K562 (cell line): ENCODE measurements around the gene MATK. TPM values are rescaled to one million over a fixed set of nuclear protein-coding genes. Genes with fewer than 3 reads are reported as not detected.

Source experiments
- ATAC-seq: fragments of 200-7000 bp; cut with Tn5 transposase; 3 replicates; pipeline ENCODE4 v1.9.1; 2020; ENCODE audit warnings: moderate library complexity
- BruUV-seq: library from RNA; stranded (reverse); fragments of 400-500 nt; replicated peaks from 2 replicates; lab custom pipeline; 2021; lab: Mats Ljungman, UMichigan
- CTCF ChIA-PET: fragments of 300-600 bp; formaldehyde crosslinking; extraction: SDS; loops from one replicate; lab custom pipeline; 2021; ENCODE audit warnings: low intra/inter-chr PET ratio; lab: Yijun Ruan, JAX
- POLR2A ChIA-PET: fragments of 300-600, 350-650 bp; sonication (Branson Sonifier 250); formaldehyde crosslinking; extraction: SDS; loops from one replicate; lab custom pipeline; 2021; ENCODE audit warnings: antibody characterized with exemption, inconsistent platforms; lab: Yijun Ruan, JAX
- DNase-seq, 4 experiments: peaks; one replicate each; pipeline versions ENCODE4 v3.0.0 to v3.0.0-alpha.2; 2011 to 2018; ENCODE audit warnings: low spot score in 3 of 4, mixed read lengths in 3 of 4; ENCODE audit errors: extremely low read depth in 1 of 4
- FAIRE-seq: peaks from 2 replicates; lab custom pipeline; 2011; peaks lifted over from hg19 to GRCh38; lab: Jason Lieb, UNC
- H2AFZ ChIP-seq: 2 replicates; pipeline ENCODE4 v1.6.0; 2011; ENCODE audit warnings: low read depth, low read length, control low read depth, inconsistent platforms
- H3K27ac ChIP-seq: fragments of 200-600 bp; 3 replicates; pipeline ENCODE4 v1.8.0; 2011; ENCODE audit warnings: low read depth, mild to moderate bottlenecking, control low read depth, inconsistent platforms, low read length, moderate library complexity, mixed read lengths; ENCODE audit errors: extremely low read depth
- H3K27me3 ChIP-seq, 2 experiments: fragments of 300-600 bp in 1 of 2; 2 replicates in 1 of 2; 3 replicates in 1 of 2; pipeline versions ENCODE4 v1.6.0 to v1.8.0; 2011; ENCODE audit warnings: inconsistent platforms in 2 of 2, low read length in 2 of 2, mild to moderate bottlenecking in 1 of 2, mixed read lengths in 1 of 2, moderate library complexity in 1 of 2; ENCODE audit not compliant: control insufficient read depth in 2 of 2, insufficient read depth in 2 of 2
- H3K36me3 ChIP-seq: fragments of 300-600 bp; 3 replicates; pipeline ENCODE4 v1.8.0; 2011; ENCODE audit warnings: mild to moderate bottlenecking, low read length, inconsistent platforms; ENCODE audit not compliant: control insufficient read depth, insufficient read depth
- H3K4me1 ChIP-seq, 2 experiments: fragments of 200-600 bp in 1 of 2; replicated peaks in 1 of 2; 2 replicates in 1 of 2; 3 replicates in 1 of 2; pipeline versions ENCODE4 v1.5.1 to v1.8.0; 2011; ENCODE audit warnings: inconsistent platforms in 2 of 2, low read length in 2 of 2, mild to moderate bottlenecking in 1 of 2, mixed read lengths in 1 of 2, moderate library complexity in 1 of 2; ENCODE audit not compliant: control insufficient read depth in 2 of 2, insufficient read depth in 2 of 2
- H3K4me2 ChIP-seq: 2 replicates; pipeline ENCODE4 v1.6.1; 2011; ENCODE audit warnings: low read length, control low read depth, inconsistent platforms, mixed read lengths; ENCODE audit not compliant: insufficient read depth
- H3K4me3 ChIP-seq: fragments of 200-600 bp; sonication (generic), shearing (Covaris generic); 2 replicates; pipeline ENCODE4 v1.5.1; 2016; ENCODE audit warnings: control low read depth, inconsistent platforms
- H3K79me2 ChIP-seq: fragments of 200-600 bp; 3 replicates; pipeline ENCODE4 v1.8.0; 2011; ENCODE audit warnings: low read length, inconsistent platforms; ENCODE audit not compliant: control insufficient read depth, insufficient read depth
- H3K9ac ChIP-seq, 2 experiments: 2 replicates each; pipeline versions ENCODE4 v1.6.0 to v1.6.1; 2011; ENCODE audit warnings: low read depth in 2 of 2, low read length in 2 of 2, control low read depth in 1 of 2, inconsistent platforms in 1 of 2, mild to moderate bottlenecking in 1 of 2, mixed read lengths in 1 of 2; ENCODE audit not compliant: insufficient read depth in 1 of 2
- H3K9me1 ChIP-seq: one replicate; pipeline ENCODE4 v1.6.0; 2011; ENCODE audit warnings: inconsistent platforms, mild to moderate bottlenecking, low read length, moderate library complexity; ENCODE audit not compliant: control insufficient read depth, insufficient read depth
- H3K9me3 ChIP-seq: replicated peaks from 2 replicates; pipeline ENCODE4 v1.5.1; 2011; ENCODE audit warnings: low read depth, low read length, inconsistent platforms; ENCODE audit not compliant: control insufficient read depth, insufficient read depth
- H4K20me1 ChIP-seq: replicated peaks from 2 replicates; pipeline ENCODE4 v1.6.1; 2011; ENCODE audit warnings: low read length, inconsistent platforms, mixed read lengths; ENCODE audit not compliant: control insufficient read depth, insufficient read depth
- DDX20 ChIP-seq: fragments of 450-650 bp; IDR thresholded peaks from 2 replicates; pipeline ENCODE4 v1.6.1; 2016; ENCODE audit warnings: missing genetic modification characterization, low read depth, mild to moderate bottlenecking, missing compliant biosample characterization, moderate library complexity
- E2F3 ChIP-seq: fragments of 250-450 bp; sonication (Bioruptor Pico); IDR thresholded peaks from 2 replicates; pipeline ENCODE4 v1.4.0; 2020; ENCODE audit warnings: mild to moderate bottlenecking
- EGR1 ChIP-seq: fragments of 450-650 bp; conservative IDR thresholded peaks from 2 replicates; pipeline ENCODE4 v1.6.1; 2017; ENCODE audit warnings: mild to moderate bottlenecking
- KAT2B ChIP-seq: IDR thresholded peaks from one replicate; pipeline ENCODE4 v1.6.1; 2012; ENCODE audit warnings: low read depth, mild to moderate bottlenecking, control low read depth, inconsistent platforms, low read length, moderate library complexity
- KAT7 ChIP-seq: sonication (generic); formaldehyde crosslinking; IDR thresholded peaks from 2 replicates; pipeline ENCODE4 v1.8.0; 2022; ENCODE audit warnings: missing genetic modification reagents, mild to moderate bottlenecking, borderline replicate concordance
- MEIS2 ChIP-seq: fragments of 450-650 bp; IDR thresholded peaks from 2 replicates; pipeline ENCODE4 v1.6.1; 2014; ENCODE audit warnings: mild to moderate bottlenecking; ENCODE audit not compliant: partially characterized antibody
- XRCC3 ChIP-seq: fragments of 450-650 bp; IDR thresholded peaks from 2 replicates; pipeline ENCODE4 v1.6.1; 2017; ENCODE audit warnings: mild to moderate bottlenecking, moderate library complexity
- ZBTB7A ChIP-seq: IDR thresholded peaks from 2 replicates; pipeline ENCODE4 v1.6.1; 2011; ENCODE audit warnings: low read depth, mild to moderate bottlenecking, low read length, moderate library complexity, borderline replicate concordance; ENCODE audit not compliant: control insufficient read depth
- ZEB2 ChIP-seq: fragments of 450-650 bp; IDR thresholded peaks from 2 replicates; pipeline ENCODE4 v1.6.1; 2016
- ZNF507 ChIP-seq: conservative IDR thresholded peaks from 2 replicates; pipeline ENCODE4 v1.6.1; 2017; ENCODE audit warnings: missing genetic modification characterization, missing compliant biosample characterization
- WGBS: fragments of 100-300 bp; shearing (Covaris generic); methylation state at CpG from one replicate; pipeline ENCODE4 v1.1.6; 2016; ENCODE audit warnings: low coverage, mixed read lengths; ENCODE audit not compliant: insufficient coverage; ENCODE audit errors: missing lambda C conversion rate; 5-methylcytosine and 5-hydroxymethylcytosine counted together
- in situ Hi-C: fragments of 300-500 bp; cut with MboI; formaldehyde crosslinking; loops from 4 replicates; pipeline ENCODE4 v1.15.0; 2018; ENCODE audit warnings: inconsistent platforms, mixed read lengths
- intact Hi-C: fragments of 100-400 bp; cut with micrococcal nuclease; formaldehyde crosslinking; loops from 2 replicates; pipeline ENCODE4 v1.14.2; 2022
- polyA plus RNA-seq, 8 experiments: library from polyadenylated mRNA; depleted of rRNA in 4 of 8; stranded (reverse) in 5 of 8; unstranded in 3 of 8; fragments of >200 nt; fragmentation: Nextera tagmentation in 2 of 8; fragmentation: Illumina TruSeq in 1 of 8; extraction: Ambion mirVana in 2 of 8; extraction: Trizol in 1 of 8; gene quantifications; 2 replicates each; pipeline versions ENCODE4 v1.2.1 to v1.2.3, GENCODE V29; 2011 to 2014; ENCODE audit warnings: inconsistent platforms in 1 of 8, missing spikeins in 1 of 8
- total RNA-seq, 7 experiments: library from RNA; depleted of rRNA in 6 of 7; stranded (reverse); fragments of >200 nt in 6 of 7; fragmentation: Illumina TruSeq in 2 of 7; extraction: Trizol in 2 of 7; gene quantifications; 2 replicates each; pipeline versions ENCODE4 v1.2.1 to v1.2.3, GENCODE V29; 2011 to 2021; ENCODE audit warnings: low replicate concordance in 1 of 7
- TF ChIP-seq, protein P1 (sequence below): fragments of 450-650 bp; IDR thresholded peaks from 2 replicates; pipeline ENCODE4 v1.6.1; 2016
- TF ChIP-seq, protein P2 (sequence below): fragments of 200-800 bp; sonication (Bioruptor generic); IDR thresholded peaks from 2 replicates; pipeline ENCODE4 v1.6.1; 2017; ENCODE audit warnings: missing genetic modification characterization, missing compliant biosample characterization
- TF ChIP-seq, protein P3 (sequence below), 3 experiments: fragments of 200-800 bp in 1 of 3; sonication (Bioruptor generic) in 1 of 3; sonication (generic) in 1 of 3; formaldehyde crosslinking in 1 of 3; IDR thresholded peaks; 2 replicates each; pipeline versions ENCODE4 v1.6.1 to v1.8.0; 2016 to 2022; ENCODE audit warnings: mild to moderate bottlenecking in 2 of 3, missing compliant biosample characterization in 2 of 3, missing genetic modification characterization in 2 of 3, missing genetic modification reagents in 1 of 3

Gene MATK
- total and polyA plus RNA-seq, 9 of the 15 experiments (the other 6 are each of a cell fraction or from before 2014, with no cell fraction given) = 0.08 to 41.5 (median 21.4) TPM

DNA sequence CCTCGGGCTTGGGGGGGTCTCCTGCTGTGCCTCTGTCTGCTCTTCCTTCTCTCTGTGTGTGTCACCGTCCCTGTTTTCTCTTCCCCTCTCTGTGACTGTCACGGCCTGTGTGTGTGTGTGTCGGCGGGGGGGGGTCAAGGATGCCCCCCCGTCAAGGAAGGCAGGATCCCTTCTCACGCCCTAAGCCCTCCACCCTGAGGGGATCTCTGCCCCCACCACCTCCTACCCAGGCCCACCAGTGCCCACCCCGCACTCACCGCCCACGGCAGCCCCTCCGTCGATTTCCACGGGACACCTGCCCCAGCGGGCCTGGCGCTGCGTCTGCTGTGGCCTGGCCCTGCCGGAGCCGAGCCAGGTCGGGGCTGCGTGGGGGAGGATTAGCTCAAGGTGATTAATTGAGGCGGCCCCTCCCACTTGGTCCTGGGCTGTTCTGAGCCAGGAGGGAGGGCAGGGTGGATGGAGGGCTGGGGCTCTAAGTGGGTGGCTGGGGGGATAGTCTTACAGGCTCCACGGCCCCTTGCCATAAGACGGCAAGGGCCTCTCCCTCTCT lies 14.2 kb downstream of the MATK start, which contains the start of gene RAX2:
RAX2 (minus strand) TSS at position 323 of the 550 bp plus-strand sequence. CDS start 486 bp downstream, outside the sequence.
- Histone ChIP-seq H3K4me2 (no peak within 1 kb of the TSS), H3K9ac (peak within 1 kb of the TSS in 1 of 2 experiments; percentile 71; a peak in 1 of 4 replicates), H3K4me1 (peaks cover 0 to 58% of the 10 kb centered on the region in 2 experiments; a peak in 3 of 5 replicates), H3K79me2 (no peaks in the 10 kb centered on the region), H2AFZ (no peak within 1 kb of the TSS), H3K9me1 (no peaks in the 10 kb centered on the region), H3K27me3 (no peaks in the 10 kb centered on the region), H3K4me3 (no peak within 1 kb of the TSS), H4K20me1 (no peaks in the 10 kb centered on the region), H3K9me3 (no peaks in the 10 kb centered on the region), H3K36me3 (peaks cover 14% of the 10 kb centered on the region; the same call in 1 of the 3 replicates), H3K27ac (no peak within 1 kb of the TSS)
- ATAC-seq = peak; percentile 68
- DNase-seq = peak; percentile 41 to 71 (median 62)
- no peak for FAIRE-seq
- BruUV-seq = no TSS peak
- TF ChIP-seq MEIS2 (peak; percentile 75), ZNF507 (tag) (no peak), E2F3 (CRISPR knock-in tag) (no peak), XRCC3 (no peak), KAT2B (no peak), DDX20 (tag) (no peak), ZBTB7A (peak; percentile 51; the same call in 1 of the 2 replicates), KAT7 (CRISPR knock-in tag) (no peak), EGR1 (peak; percentile 36), ZEB2 (0 out of 2 replicates have a peak, but pooled peaks have one; percentile 18)
- TF ChIP-seq, protein P1, sequence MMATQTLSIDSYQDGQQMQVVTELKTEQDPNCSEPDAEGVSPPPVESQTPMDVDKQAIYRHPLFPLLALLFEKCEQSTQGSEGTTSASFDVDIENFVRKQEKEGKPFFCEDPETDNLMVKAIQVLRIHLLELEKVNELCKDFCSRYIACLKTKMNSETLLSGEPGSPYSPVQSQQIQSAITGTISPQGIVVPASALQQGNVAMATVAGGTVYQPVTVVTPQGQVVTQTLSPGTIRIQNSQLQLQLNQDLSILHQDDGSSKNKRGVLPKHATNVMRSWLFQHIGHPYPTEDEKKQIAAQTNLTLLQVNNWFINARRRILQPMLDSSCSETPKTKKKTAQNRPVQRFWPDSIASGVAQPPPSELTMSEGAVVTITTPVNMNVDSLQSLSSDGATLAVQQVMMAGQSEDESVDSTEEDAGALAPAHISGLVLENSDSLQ = peak; percentile 36; the same call in 1 of the 2 replicates
- TF ChIP-seq, protein P2, sequence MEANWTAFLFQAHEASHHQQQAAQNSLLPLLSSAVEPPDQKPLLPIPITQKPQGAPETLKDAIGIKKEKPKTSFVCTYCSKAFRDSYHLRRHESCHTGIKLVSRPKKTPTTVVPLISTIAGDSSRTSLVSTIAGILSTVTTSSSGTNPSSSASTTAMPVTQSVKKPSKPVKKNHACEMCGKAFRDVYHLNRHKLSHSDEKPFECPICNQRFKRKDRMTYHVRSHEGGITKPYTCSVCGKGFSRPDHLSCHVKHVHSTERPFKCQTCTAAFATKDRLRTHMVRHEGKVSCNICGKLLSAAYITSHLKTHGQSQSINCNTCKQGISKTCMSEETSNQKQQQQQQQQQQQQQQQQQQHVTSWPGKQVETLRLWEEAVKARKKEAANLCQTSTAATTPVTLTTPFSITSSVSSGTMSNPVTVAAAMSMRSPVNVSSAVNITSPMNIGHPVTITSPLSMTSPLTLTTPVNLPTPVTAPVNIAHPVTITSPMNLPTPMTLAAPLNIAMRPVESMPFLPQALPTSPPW = peak; percentile 56
- TF ChIP-seq, protein P3, sequence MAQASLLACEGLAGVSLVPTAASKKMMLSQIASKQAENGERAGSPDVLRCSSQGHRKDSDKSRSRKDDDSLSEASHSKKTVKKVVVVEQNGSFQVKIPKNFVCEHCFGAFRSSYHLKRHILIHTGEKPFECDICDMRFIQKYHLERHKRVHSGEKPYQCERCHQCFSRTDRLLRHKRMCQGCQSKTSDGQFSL (CRISPR knock-in tag; IDR thresholded peaks at IDR 0.05) = peak; percentile 86
- TF ChIP-seq, protein P3 (tag; IDR thresholded peaks at IDR 0.05) = no peak
- intact Hi-C loops = no loop called here
- POLR2A ChIA-PET = interaction anchor here (0.6 to 5.9 kb wide), 2 partner anchors 9 to 213 kb away, joined by 3 to 48 read pairs; partner anchors contain the start of genes APBA3, EEF2 and MRPL54
- CTCF ChIA-PET = no interaction called here
- in situ Hi-C loops = no loop called here
- WGBS = 11% methylated on average over 17 of the region's 23 CpGs
